HUES48 (cell line): Measurements from ENCODE around the gene IER2.

Source experiments
- H3K27ac ChIP-seq: one replicate; pipeline ENCODE4 v1.7.0; 2013; ENCODE audit warnings: low read depth, low read length, inconsistent platforms
- H3K27me3 ChIP-seq: 2 replicates; pipeline ENCODE4 v1.6.1; 2013; ENCODE audit warnings: mild to moderate bottlenecking, low read length; ENCODE audit not compliant: control insufficient read depth, insufficient read depth
- H3K36me3 ChIP-seq: 2 replicates; pipeline ENCODE4 v1.6.1; 2013; ENCODE audit warnings: low read length; ENCODE audit not compliant: control insufficient read depth, insufficient read depth
- H3K4me1 ChIP-seq: 2 replicates; pipeline ENCODE4 v1.6.1; 2013; ENCODE audit warnings: mild to moderate bottlenecking, low read length; ENCODE audit not compliant: control insufficient read depth, insufficient read depth
- H3K4me3 ChIP-seq: 2 replicates; pipeline ENCODE4 v1.5.1; 2013; ENCODE audit warnings: mild to moderate bottlenecking, low read depth, low read length
- H3K9ac ChIP-seq: 2 replicates; pipeline ENCODE4 v1.6.1; 2013; ENCODE audit warnings: mild to moderate bottlenecking, low read depth, low read length, moderate library complexity
- H3K9me3 ChIP-seq: 2 replicates; pipeline ENCODE4 v1.6.1; 2013; ENCODE audit warnings: low read length; ENCODE audit not compliant: control insufficient read depth, insufficient read depth

The IER2 gene

DNA sequence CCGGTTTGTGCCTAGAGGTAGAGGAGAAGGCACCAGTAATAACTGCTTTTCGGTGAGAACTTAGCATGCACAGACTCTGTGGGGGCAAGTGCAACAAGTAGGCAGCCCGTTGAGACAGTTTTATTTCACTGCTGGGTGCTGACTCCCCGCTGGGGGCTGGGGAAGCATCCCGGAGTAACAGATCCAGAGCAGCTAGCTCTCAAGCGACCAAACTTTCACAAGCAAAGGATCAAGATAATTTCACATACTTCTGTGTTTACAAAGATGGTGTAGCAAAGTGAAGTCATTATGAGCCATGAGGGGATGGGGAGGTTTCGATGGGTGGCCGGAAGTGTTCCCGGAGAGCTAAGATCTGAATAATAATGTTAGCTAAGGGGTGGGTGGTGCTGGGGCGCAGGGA lies 29.4 kb upstream of the IER2 start:
- H3K27ac ChIP-seq, result peak overlapping the region; percentile 79
- peaks cover 34% of the 10 kb centered on the region; the same call in 1 of the 2 replicates for H3K36me3 ChIP-seq

GRCh38 chr19:13121551-13122274 lies 28.5 kb upstream of the IER2 start:
- peaks cover 30% of the 10 kb centered on the region for H3K4me1 ChIP-seq
- no peaks in the 10 kb centered on the region for H3K9me3 ChIP-seq
- no peak overlapping the region; the same call in 1 of the 2 replicates for H3K9ac ChIP-seq
- H3K27ac ChIP-seq, result peak overlapping the region; percentile 34
- H3K4me3 ChIP-seq, result 0 out of 2 replicates have a peak overlapping the region, but pooled peaks have one; percentile 14
- peaks cover 40% of the 10 kb centered on the region; the same call in 1 of the 2 replicates for H3K36me3 ChIP-seq
- no peaks in the 10 kb centered on the region for H3K27me3 ChIP-seq

More for the DNA sequence above, 29.4 kb upstream of the IER2 start:
- no peaks in the 10 kb centered on the region for H3K27me3 ChIP-seq
- peak overlapping the region; percentile 86 for H3K4me3 ChIP-seq
- no peaks in the 10 kb centered on the region for H3K9me3 ChIP-seq
- 0 out of 2 replicates have a peak overlapping the region, but pooled peaks have one; percentile 8 for H3K9ac ChIP-seq
- H3K4me1 ChIP-seq, result peaks cover 30% of the 10 kb centered on the region

GRCh38 chr19:13122275-13122878 lies 27.8 kb upstream of the IER2 start:
- Histone ChIP-seq H3K9ac (no peak overlapping the region), H3K36me3 (peaks cover 40% of the 10 kb centered on the region; the same call in 1 of the 2 replicates), H3K27me3 (no peaks in the 10 kb centered on the region), H3K9me3 (no peaks in the 10 kb centered on the region), H3K27ac (no peak overlapping the region), H3K4me1 (peaks cover 30% of the 10 kb centered on the region), H3K4me3 (no peak overlapping the region)

GRCh38 chr19:13122980-13123957 lies 26.9 kb upstream of the IER2 start:
- H3K9ac ChIP-seq, result no peak overlapping the region
- H3K36me3 ChIP-seq, result peaks cover 40% of the 10 kb centered on the region; the same call in 1 of the 2 replicates

GRCh38 chr19:13127051-13127450 lies 23.2 kb upstream of the IER2 start:
- Histone ChIP-seq H3K36me3 (peaks cover 41% of the 10 kb centered on the region), H3K9ac (no peak overlapping the region), H3K4me3 (no peak overlapping the region), H3K27me3 (no peaks in the 10 kb centered on the region), H3K9me3 (no peaks in the 10 kb centered on the region), H3K27ac (no peak overlapping the region), H3K4me1 (peaks cover under 1% of the 10 kb centered on the region; the same call in 1 of the 2 replicates)

More at GRCh38 chr19:13122980-13123957, 26.9 kb upstream of the IER2 start:
- Histone ChIP-seq H3K4me1 (peaks cover 30% of the 10 kb centered on the region), H3K9me3 (no peaks in the 10 kb centered on the region), H3K4me3 (no peak overlapping the region), H3K27ac (no peak overlapping the region), H3K27me3 (no peaks in the 10 kb centered on the region)

- Histone ChIP-seq H3K4me1 (no peaks in the 10 kb centered on the region), H3K9me3 (no peaks in the 10 kb centered on the region), H3K27me3 (no peaks in the 10 kb centered on the region), H3K9ac (no peak overlapping the region), H3K4me3 (no peak overlapping the region), H3K27ac (no peak overlapping the region), H3K36me3 (peaks cover 43% of the 10 kb centered on the region)
Measured at GRCh38 chr19:13127811-13128575, 22.2 kb upstream of the IER2 start.

- Histone ChIP-seq H3K4me3 (no peak overlapping the region), H3K27me3 (no peaks in the 10 kb centered on the region), H3K36me3 (peaks cover 40% of the 10 kb centered on the region), H3K9ac (no peak overlapping the region), H3K4me1 (no peaks in the 10 kb centered on the region), H3K27ac (no peak overlapping the region), H3K9me3 (no peaks in the 10 kb centered on the region)
Measured at GRCh38 chr19:13128583-13128982, 21.6 kb upstream of the IER2 start.

GRCh38 chr19:13129384-13129783 lies 20.8 kb upstream of the IER2 start:
- Histone ChIP-seq H3K36me3 (peaks cover 42% of the 10 kb centered on the region), H3K4me3 (no peak overlapping the region), H3K4me1 (no peaks in the 10 kb centered on the region), H3K27ac (no peak overlapping the region), H3K9me3 (no peaks in the 10 kb centered on the region), H3K9ac (no peak overlapping the region), H3K27me3 (no peaks in the 10 kb centered on the region)

GRCh38 chr19:13130886-13131490 lies 19.2 kb upstream of the IER2 start:
- Histone ChIP-seq H3K27ac (no peak overlapping the region), H3K36me3 (peaks cover 50% of the 10 kb centered on the region), H3K4me1 (no peaks in the 10 kb centered on the region), H3K9ac (no peak overlapping the region), H3K27me3 (no peaks in the 10 kb centered on the region), H3K4me3 (no peak overlapping the region), H3K9me3 (no peaks in the 10 kb centered on the region)
